ENCODE results near the gene CDX2.

CDX2 gene

GRCh38 chr13:27913160-27913559 is 56.0 kb downstream of the CDX2 start:
- no peak for DNase-seq

DNA sequence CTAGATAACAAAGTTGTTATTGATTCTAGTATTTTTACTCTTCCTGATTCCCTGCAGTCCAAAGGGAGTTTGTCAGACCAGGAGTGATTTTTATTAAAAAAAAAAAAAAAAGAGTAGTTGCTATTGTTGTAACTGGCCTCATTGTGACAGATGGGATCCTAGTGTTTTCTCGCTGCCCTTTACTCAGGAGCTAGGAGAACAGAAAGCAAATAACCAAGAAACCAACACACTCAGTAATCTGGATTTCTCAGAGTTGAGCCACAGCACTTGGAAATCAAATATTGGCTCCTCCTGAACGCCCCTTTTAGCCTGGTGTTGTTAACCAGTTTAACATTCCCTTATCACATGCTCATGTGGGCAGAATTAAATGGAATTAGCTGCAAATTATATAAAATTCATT is 57.6 kb downstream of the CDX2 start:
- DNase-seq = no peak

Data from HCEC 1CT (cell line).